ENCODE data around the gene PRIM2. TPM values are rescaled to one million over a fixed set of nuclear protein-coding genes. Genes with fewer than 3 reads are reported as not detected.
"Not testable (repeated sequence)": the region's sequence is repeated elsewhere in the genome, so short reads cannot be mapped to it uniquely, and the experiment has no call there.

The PRIM2 gene
- polyA plus RNA-seq, 1 donor from 2014 or later, result 10.0 TPM

- H2AFZ ChIP-seq (ENCODE audit: low read depth, low read length); H3F3A ChIP-seq (ENCODE audit: insufficient read depth, low read length, poor library complexity, severe bottlenecking); H3K4me2 ChIP-seq (ENCODE audit: low read length); H3K27ac ChIP-seq (ENCODE audit: low read length); H3K9me3 ChIP-seq (ENCODE audit: low read length); H3K9ac ChIP-seq (ENCODE audit: low read length); H3K27me3 ChIP-seq (ENCODE audit: insufficient read depth, low read depth, low read length); H3K9me2 ChIP-seq (ENCODE audit: insufficient read depth, low read length); H3K79me2 ChIP-seq (replicated peaks; ENCODE audit: insufficient read depth, low read length); H4K20me1 ChIP-seq (ENCODE audit: insufficient read depth); H3K36me3 ChIP-seq (ENCODE audit: insufficient read depth, low read length); H3K4me3 ChIP-seq (ENCODE audit: low read length): not testable (repeated sequence)
Measured at GRCh38 chr6:57433790-57434189, 116.4 kb downstream of the PRIM2 start.

GRCh38 chr6:57434944-57435343 lies 117.5 kb downstream of the PRIM2 start:
- H3K27ac ChIP-seq (ENCODE audit: low read length), result no peak overlapping the region
- H3K36me3 ChIP-seq (ENCODE audit: insufficient read depth, low read length), result no peaks in the 10 kb centered on the region
- TF ChIP-seq REST (IDR thresholded peaks at IDR 0.05; ENCODE audit: borderline replicate concordance) (no peak), MXI1 (conservative IDR thresholded peaks at IDR 0.05; ENCODE audit: poor library complexity, severe bottlenecking) (no peak), EZH2 (IDR thresholded peaks at IDR 0.05; ENCODE audit: borderline replicate concordance, insufficient read depth, low read length, poor library complexity, severe bottlenecking) (no peak), RAD21 (conservative IDR thresholded peaks at IDR 0.05) (no peak), EP300 (conservative IDR thresholded peaks at IDR 0.05; ENCODE audit: poor library complexity, severe bottlenecking) (no peak), CTCF (IDR thresholded peaks at IDR 0.05; ENCODE audit: poor library complexity, severe bottlenecking) (no peak), TAF1 (IDR thresholded peaks at IDR 0.05; ENCODE audit: low read depth) (no peak), POLR2AphosphoS5 (IDR thresholded peaks at IDR 0.05) (no peak), SMC3 (conservative IDR thresholded peaks at IDR 0.05; ENCODE audit: poor library complexity) (no peak)

More at GRCh38 chr6:57434944-57435343, 117.5 kb downstream of the PRIM2 start:
- Histone ChIP-seq H3K9me3 (ENCODE audit: low read length) (no peaks in the 10 kb centered on the region), H3K79me2 (replicated peaks; ENCODE audit: insufficient read depth, low read length) (no peaks in the 10 kb centered on the region), H3F3A (ENCODE audit: insufficient read depth, low read length, poor library complexity, severe bottlenecking) (no peaks in the 10 kb centered on the region), H3K4me2 (ENCODE audit: low read length) (no peak overlapping the region), H3K9me2 (ENCODE audit: insufficient read depth, low read length) (no peaks in the 10 kb centered on the region), H3K27me3 (ENCODE audit: insufficient read depth, low read depth, low read length) (no peaks in the 10 kb centered on the region), H3K4me3 (ENCODE audit: low read length) (no peak overlapping the region), H2AFZ (ENCODE audit: low read depth, low read length) (no peak overlapping the region), H3K9ac (ENCODE audit: low read length) (no peak overlapping the region), H4K20me1 (ENCODE audit: insufficient read depth) (no peaks in the 10 kb centered on the region)

All from neural cell (in vitro differentiated cells).